HCT116 (cell line): ENCODE results near the gene AKT1. TPM values are rescaled to one million over a fixed set of nuclear protein-coding genes. Genes with fewer than 3 reads are reported as not detected.

Source experiments
- ATAC-seq: fragments of 200-7000 bp; cut with Tn5 transposase; 2 replicates; pipeline ENCODE4 v1.9.1; 2020; ENCODE audit warnings: mild to moderate bottlenecking, moderate library complexity
- BruUV-seq: library from RNA; stranded (reverse); fragments of 400-500 nt; replicated peaks from 2 replicates; lab custom pipeline; 2021; lab: Mats Ljungman, UMichigan
- CTCF ChIA-PET: fragments of 300-600 bp; sonication (Branson Sonifier 250); formaldehyde crosslinking; loops from one replicate; lab custom pipeline; 2021; ENCODE audit warnings: antibody characterized with exemption; lab: Charles Lee
- POLR2A ChIA-PET: fragments of 300-600, 350-600 bp; sonication (Branson Sonifier 250); formaldehyde crosslinking; loops from one replicate; lab custom pipeline; 2021; ENCODE audit warnings: antibody characterized with exemption; lab: Charles Lee
- RAD21 ChIA-PET, 2 experiments: fragments of 300-600 bp; sonication (Branson Sonifier 250); formaldehyde crosslinking; loops; one replicate each; lab custom pipeline; 2023; ENCODE audit warnings: low total read pairs in 2 of 2; ENCODE audit not compliant: uncharacterized antibody in 2 of 2, unreplicated experiment in 2 of 2, low non-redundant PET in 1 of 2; lab: Charles Lee
- DNase-seq: peaks from one replicate; pipeline ENCODE4 v3.0.0-alpha.2; 2010; ENCODE audit warnings: low read depth, low spot score
- H2AFZ ChIP-seq: fragments of 200-600 bp; shearing (Covaris generic), sonication (generic); 2 replicates; pipeline ENCODE4 v1.6.1; 2017; ENCODE audit warnings: low read depth, mixed run types, mixed read lengths, antibody characterized with exemption, low read length; ENCODE audit not compliant: poor library complexity, severe bottlenecking
- H3K27ac ChIP-seq: 2 replicates; pipeline ENCODE4 v1.5.1; 2012; ENCODE audit warnings: low read depth, low read length
- H3K27me3 ChIP-seq: fragments of 200-600 bp; sonication (generic); 2 replicates; pipeline ENCODE4 v1.6.1; 2016; ENCODE audit warnings: mixed run types, low read length, mixed read lengths; ENCODE audit not compliant: insufficient read depth
- H3K36me3 ChIP-seq, 2 experiments: fragments of 200-500 bp in 1 of 2; fragments of 200-600 bp in 1 of 2; sonication (Bioruptor generic) in 1 of 2; sonication (generic) in 1 of 2; 2 replicates each; pipeline versions ENCODE4 v1.5.1 to v1.6.1; 2014 to 2016; ENCODE audit warnings: low read length in 2 of 2, inconsistent platforms in 1 of 2, mixed read lengths in 1 of 2, mixed run types in 1 of 2; ENCODE audit not compliant: insufficient read depth in 2 of 2, control insufficient read depth in 1 of 2
- H3K4me1 ChIP-seq, 2 experiments: fragments of 200-600 bp in 1 of 2; sonication (generic) in 1 of 2; 2 replicates each; pipeline versions ENCODE4 v1.5.1 to v1.6.1; 2012 to 2017; ENCODE audit warnings: low read length in 2 of 2, inconsistent platforms in 1 of 2, mild to moderate bottlenecking in 1 of 2, mixed read lengths in 1 of 2, mixed run types in 1 of 2, moderate library complexity in 1 of 2; ENCODE audit not compliant: insufficient read depth in 2 of 2, control insufficient read depth in 1 of 2
- H3K4me2 ChIP-seq: fragments of 200-600 bp; sonication (generic); 2 replicates; pipeline ENCODE4 v1.6.1; 2017; ENCODE audit warnings: mixed run types, low read length, mixed read lengths
- H3K4me3 ChIP-seq, 2 experiments: fragments of 200-600 bp in 1 of 2; sonication (generic) in 1 of 2; replicated peaks in 1 of 2; 2 replicates each; pipeline ENCODE4 v1.5.1; 2011 to 2016; ENCODE audit warnings: low read length in 2 of 2, control low read depth in 1 of 2, low read depth in 1 of 2, mild to moderate bottlenecking in 1 of 2, mixed read lengths in 1 of 2, mixed run types in 1 of 2
- H3K79me2 ChIP-seq: fragments of 200-600 bp; sonication (generic); 2 replicates; pipeline ENCODE4 v1.6.1; 2017; ENCODE audit warnings: mild to moderate bottlenecking, mixed run types, low read length, moderate library complexity, mixed read lengths; ENCODE audit not compliant: insufficient read depth
- H3K9ac ChIP-seq: fragments of 200-600 bp; sonication (generic); 2 replicates; pipeline ENCODE4 v1.6.1; 2016; ENCODE audit warnings: low read length, mixed read lengths
- H3K9me2 ChIP-seq: fragments of 200-600 bp; sonication (generic), shearing (Covaris generic); 2 replicates; pipeline ENCODE4 v1.6.1; 2017; ENCODE audit warnings: mixed run types, mild to moderate bottlenecking, moderate library complexity; ENCODE audit not compliant: insufficient read depth
- H3K9me3 ChIP-seq, 2 experiments: fragments of 200-500 bp in 1 of 2; fragments of 200-600 bp in 1 of 2; sonication (Bioruptor generic) in 1 of 2; sonication (generic) in 1 of 2; 2 replicates each; pipeline ENCODE4 v1.6.1; 2014 to 2017; ENCODE audit warnings: low read length in 2 of 2, mixed read lengths in 2 of 2, inconsistent platforms in 1 of 2, low read depth in 1 of 2, mild to moderate bottlenecking in 1 of 2, mixed run types in 1 of 2, moderate library complexity in 1 of 2; ENCODE audit not compliant: control insufficient read depth in 1 of 2, insufficient read depth in 1 of 2
- H4K20me1 ChIP-seq: fragments of 200-600 bp; sonication (generic), shearing (Covaris generic); 2 replicates; pipeline ENCODE4 v1.6.1; 2017; ENCODE audit warnings: mixed run types, mild to moderate bottlenecking, moderate library complexity; ENCODE audit not compliant: insufficient read depth
- ELF1 ChIP-seq: IDR thresholded peaks from 2 replicates; pipeline ENCODE4 v1.6.1; 2012; ENCODE audit warnings: low read depth, borderline replicate concordance
- POLR2A ChIP-seq: IDR thresholded peaks from 2 replicates; pipeline ENCODE4 v1.7.0; 2011; ENCODE audit warnings: borderline replicate concordance; ENCODE audit not compliant: insufficient read depth, insufficient read length; ENCODE audit errors: extremely low read depth
- SIN3A ChIP-seq: IDR thresholded peaks from 2 replicates; pipeline ENCODE4 v1.6.1; 2012; ENCODE audit warnings: low read depth
- intact Hi-C: fragments of 100-400 bp; cut with micrococcal nuclease; formaldehyde crosslinking; loops from 2 replicates; pipeline ENCODE4 v1.10.0; 2022
- total RNA-seq: library from RNA; stranded (reverse); gene quantifications from one replicate; pipeline ENCODE4 v1.2.1, GENCODE V29; 2021; ENCODE audit not compliant: unreplicated experiment
- TF ChIP-seq, protein P1 (sequence below): IDR thresholded peaks from 2 replicates; pipeline ENCODE4 v1.6.1; 2011; ENCODE audit warnings: mild to moderate bottlenecking, low read length, moderate library complexity; ENCODE audit not compliant: insufficient replicate concordance; ENCODE audit errors: extremely low read depth
- TF ChIP-seq, protein P2 (sequence below): IDR thresholded peaks from 2 replicates; pipeline ENCODE4 v1.6.1; 2012; ENCODE audit warnings: low read depth
- TF ChIP-seq, protein P3 (sequence below): IDR thresholded peaks from 2 replicates; pipeline ENCODE4 v1.6.1; 2012

Gene AKT1
- total RNA-seq, 1 experiment from 2014 or later, result 152 TPM

DNA sequence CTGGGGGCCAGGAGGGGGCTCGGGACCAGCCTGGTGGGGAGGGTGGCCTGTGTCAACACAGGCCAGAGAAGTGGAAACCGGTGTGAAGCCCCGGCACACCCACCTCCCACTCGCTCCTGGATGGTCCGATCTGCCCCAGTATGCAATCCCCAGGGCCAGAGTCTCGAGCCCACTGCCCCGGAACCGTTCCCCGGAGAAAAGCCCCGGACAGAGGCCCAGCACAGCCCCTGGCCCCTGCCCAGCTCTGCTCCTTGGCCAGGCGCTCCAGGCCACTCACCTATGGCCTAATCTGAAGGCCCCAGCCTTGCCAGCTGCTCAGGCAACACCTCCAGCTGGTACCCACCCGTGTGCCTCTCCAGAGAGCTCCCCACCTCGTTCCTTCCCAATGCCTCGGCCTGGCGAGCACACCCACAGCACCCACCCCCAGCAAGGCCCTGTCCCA is 17.7 kb downstream of the AKT1 start:
- no peak for TF ChIP-seq POLR2A
- TF ChIP-seq, protein P1, sequence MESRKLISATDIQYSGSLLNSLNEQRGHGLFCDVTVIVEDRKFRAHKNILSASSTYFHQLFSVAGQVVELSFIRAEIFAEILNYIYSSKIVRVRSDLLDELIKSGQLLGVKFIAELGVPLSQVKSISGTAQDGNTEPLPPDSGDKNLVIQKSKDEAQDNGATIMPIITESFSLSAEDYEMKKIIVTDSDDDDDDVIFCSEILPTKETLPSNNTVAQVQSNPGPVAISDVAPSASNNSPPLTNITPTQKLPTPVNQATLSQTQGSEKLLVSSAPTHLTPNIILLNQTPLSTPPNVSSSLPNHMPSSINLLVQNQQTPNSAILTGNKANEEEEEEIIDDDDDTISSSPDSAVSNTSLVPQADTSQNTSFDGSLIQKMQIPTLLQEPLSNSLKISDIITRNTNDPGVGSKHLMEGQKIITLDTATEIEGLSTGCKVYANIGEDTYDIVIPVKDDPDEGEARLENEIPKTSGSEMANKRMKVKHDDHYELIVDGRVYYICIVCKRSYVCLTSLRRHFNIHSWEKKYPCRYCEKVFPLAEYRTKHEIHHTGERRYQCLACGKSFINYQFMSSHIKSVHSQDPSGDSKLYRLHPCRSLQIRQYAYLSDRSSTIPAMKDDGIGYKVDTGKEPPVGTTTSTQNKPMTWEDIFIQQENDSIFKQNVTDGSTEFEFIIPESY, result no peak
- no peak for TF ChIP-seq SIN3A
- TF ChIP-seq, protein P2, sequence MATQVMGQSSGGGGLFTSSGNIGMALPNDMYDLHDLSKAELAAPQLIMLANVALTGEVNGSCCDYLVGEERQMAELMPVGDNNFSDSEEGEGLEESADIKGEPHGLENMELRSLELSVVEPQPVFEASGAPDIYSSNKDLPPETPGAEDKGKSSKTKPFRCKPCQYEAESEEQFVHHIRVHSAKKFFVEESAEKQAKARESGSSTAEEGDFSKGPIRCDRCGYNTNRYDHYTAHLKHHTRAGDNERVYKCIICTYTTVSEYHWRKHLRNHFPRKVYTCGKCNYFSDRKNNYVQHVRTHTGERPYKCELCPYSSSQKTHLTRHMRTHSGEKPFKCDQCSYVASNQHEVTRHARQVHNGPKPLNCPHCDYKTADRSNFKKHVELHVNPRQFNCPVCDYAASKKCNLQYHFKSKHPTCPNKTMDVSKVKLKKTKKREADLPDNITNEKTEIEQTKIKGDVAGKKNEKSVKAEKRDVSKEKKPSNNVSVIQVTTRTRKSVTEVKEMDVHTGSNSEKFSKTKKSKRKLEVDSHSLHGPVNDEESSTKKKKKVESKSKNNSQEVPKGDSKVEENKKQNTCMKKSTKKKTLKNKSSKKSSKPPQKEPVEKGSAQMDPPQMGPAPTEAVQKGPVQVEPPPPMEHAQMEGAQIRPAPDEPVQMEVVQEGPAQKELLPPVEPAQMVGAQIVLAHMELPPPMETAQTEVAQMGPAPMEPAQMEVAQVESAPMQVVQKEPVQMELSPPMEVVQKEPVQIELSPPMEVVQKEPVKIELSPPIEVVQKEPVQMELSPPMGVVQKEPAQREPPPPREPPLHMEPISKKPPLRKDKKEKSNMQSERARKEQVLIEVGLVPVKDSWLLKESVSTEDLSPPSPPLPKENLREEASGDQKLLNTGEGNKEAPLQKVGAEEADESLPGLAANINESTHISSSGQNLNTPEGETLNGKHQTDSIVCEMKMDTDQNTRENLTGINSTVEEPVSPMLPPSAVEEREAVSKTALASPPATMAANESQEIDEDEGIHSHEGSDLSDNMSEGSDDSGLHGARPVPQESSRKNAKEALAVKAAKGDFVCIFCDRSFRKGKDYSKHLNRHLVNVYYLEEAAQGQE, result no peak
- TF ChIP-seq ELF1, result no peak
- TF ChIP-seq, protein P3, sequence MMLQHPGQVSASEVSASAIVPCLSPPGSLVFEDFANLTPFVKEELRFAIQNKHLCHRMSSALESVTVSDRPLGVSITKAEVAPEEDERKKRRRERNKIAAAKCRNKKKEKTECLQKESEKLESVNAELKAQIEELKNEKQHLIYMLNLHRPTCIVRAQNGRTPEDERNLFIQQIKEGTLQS, result no peak
- Histone ChIP-seq H3K79me2 (no peaks in the 10 kb centered on the region; the same call in 1 of the 2 replicates), H3K9me3 (no peaks in the 10 kb centered on the region), H4K20me1 (no peaks in the 10 kb centered on the region), H3K4me3 (no peak overlapping the region), H2AFZ (no peak overlapping the region), H3K27me3 (no peaks in the 10 kb centered on the region), H3K36me3 (peaks cover 2 to 20% of the 10 kb centered on the region in 2 experiments; a peak in 2 of 4 replicates), H3K4me1 (no peaks in the 10 kb centered on the region), H3K9me2 (no peaks in the 10 kb centered on the region), H3K9ac (no peak overlapping the region), H3K4me2 (no peak overlapping the region), H3K27ac (no peak overlapping the region)
- ChIA-PET CTCF (no interaction called here), POLR2A (no interaction called here), RAD21 (no interaction called here)
- DNase-seq (no peak), ATAC-seq (no peak)
- intact Hi-C loops, result no loop called here
- no TSS peak for BruUV-seq
